ENCODE data around the gene AFAP1. TPM values are rescaled to one million over a fixed set of nuclear protein-coding genes. Genes with fewer than 3 reads are reported as not detected.
A peak's percentile ranks its signal among the peaks of the same experiment; 100 is the strongest.

AFAP1 gene
- total RNA-seq, 4 donors from 2014 or later: 8.2 to 22.3 (median 15.2) TPM

GRCh38 chr4:7971881-7972500 is 32.3 kb upstream of the AFAP1 start:
- intact Hi-C loops (cut with DNase I; ENCODE audit: low total_unique reads): no loop called here
- 84 to 89% methylated on average over 13 of the region's 13 CpGs for WGBS, 2 donors
- TF ChIP-seq CTCF (IDR thresholded peaks at IDR 0.05): no peak
- no peak for TF ChIP-seq POLR2A (IDR thresholded peaks at IDR 0.05)
- H3K4me3 ChIP-seq (ENCODE audit: low read depth, poor library complexity, severe bottlenecking): no peak overlapping the region
- DNase-seq (ENCODE audit: low spot score in 2 of 2): no peak

GRCh38 chr4:7971159-7971631 is 31.5 kb upstream of the AFAP1 start:
- intact Hi-C loops (cut with DNase I; ENCODE audit: low total_unique reads): no loop called here
- 83 to 100% methylated on average over 2 of the region's 2 CpGs for WGBS, 2 donors
- no peak for TF ChIP-seq POLR2A (IDR thresholded peaks at IDR 0.05)
- no peak for TF ChIP-seq CTCF (IDR thresholded peaks at IDR 0.05)
- no peak for DNase-seq (ENCODE audit: low spot score in 2 of 2)
- H3K4me3 ChIP-seq (ENCODE audit: low read depth, poor library complexity, severe bottlenecking): no peak overlapping the region

GRCh38 chr4:7970361-7970946 is 30.8 kb upstream of the AFAP1 start:
- no peak overlapping the region for H3K4me3 ChIP-seq (ENCODE audit: low read depth, poor library complexity, severe bottlenecking)
- intact Hi-C loops (cut with DNase I; ENCODE audit: low total_unique reads): no loop called here
- no peak for DNase-seq (ENCODE audit: low spot score in 2 of 2)
- no peak for TF ChIP-seq POLR2A (IDR thresholded peaks at IDR 0.05)
- TF ChIP-seq CTCF (IDR thresholded peaks at IDR 0.05): no peak
- 53 to 61% methylated on average over 12 of the region's 13 CpGs for WGBS, 2 donors

GRCh38 chr4:7968262-7968896 is 28.7 kb upstream of the AFAP1 start:
- intact Hi-C loops (cut with DNase I; ENCODE audit: low total_unique reads): no loop called here
- 69 to 79% methylated on average over 16 of the region's 16 CpGs for WGBS, 2 donors

GRCh38 chr4:7967501-7968261 is 28.0 kb upstream of the AFAP1 start:
- no peak overlapping the region for H3K4me3 ChIP-seq (ENCODE audit: low read depth, poor library complexity, severe bottlenecking)
- intact Hi-C loops (cut with DNase I; ENCODE audit: low total_unique reads): no loop called here
- WGBS, 2 donors: 72 to 78% methylated on average over 21 of the region's 21 CpGs
- peak in 1 of 2 donors; percentile 78 for DNase-seq (ENCODE audit: low spot score in 2 of 2)
- TF ChIP-seq CTCF (IDR thresholded peaks at IDR 0.05) (no peak), POLR2A (IDR thresholded peaks at IDR 0.05) (no peak)

More at GRCh38 chr4:7968262-7968896, 28.7 kb upstream of the AFAP1 start:
- DNase-seq (ENCODE audit: low spot score in 2 of 2): no peak
- TF ChIP-seq CTCF (IDR thresholded peaks at IDR 0.05): no peak
- no peak for TF ChIP-seq POLR2A (IDR thresholded peaks at IDR 0.05)
- H3K4me3 ChIP-seq (ENCODE audit: low read depth, poor library complexity, severe bottlenecking): no peak overlapping the region

Measured in lower leg skin (tissue), 4 donors.